GM23248 (cell line): ENCODE results near the gene GRM3. TPM values are rescaled to one million over a fixed set of nuclear protein-coding genes. Genes with fewer than 3 reads are reported as not detected.

Source experiments
- DNase-seq: peaks from one replicate; pipeline ENCODE4 v3.0.0-alpha.2; 2015
- H2AFZ ChIP-seq: fragments of 200-600 bp; sonication (generic); 2 replicates; pipeline ENCODE4 v1.6.1; 2016; ENCODE audit warnings: antibody characterized with exemption
- H3F3A ChIP-seq: fragments of 200-600 bp; sonication (generic); 2 replicates; pipeline ENCODE4 v1.6.1; 2016; ENCODE audit warnings: mild to moderate bottlenecking, antibody characterized with exemption, mixed run types; ENCODE audit not compliant: insufficient read depth
- H3K27ac ChIP-seq: fragments of 200-600 bp; sonication (generic); 2 replicates; pipeline ENCODE4 v1.5.1; 2016; ENCODE audit warnings: mild to moderate bottlenecking
- H3K27me3 ChIP-seq: fragments of 200-600 bp; sonication (generic); replicated peaks from 2 replicates; pipeline ENCODE4 v1.6.1; 2016; ENCODE audit warnings: mild to moderate bottlenecking; ENCODE audit not compliant: insufficient read depth
- H3K36me3 ChIP-seq: fragments of 200-600 bp; sonication (generic); 2 replicates; pipeline ENCODE4 v1.6.1; 2016; ENCODE audit warnings: low read depth, mild to moderate bottlenecking
- H3K4me1 ChIP-seq: fragments of 200-600 bp; sonication (generic); 2 replicates; pipeline ENCODE4 v1.6.1; 2016; ENCODE audit warnings: mild to moderate bottlenecking; ENCODE audit not compliant: insufficient read depth
- H3K4me2 ChIP-seq: fragments of 200-600 bp; sonication (generic); one replicate; pipeline ENCODE4 v1.6.1; 2016; ENCODE audit warnings: mild to moderate bottlenecking; ENCODE audit not compliant: unreplicated experiment
- H3K4me3 ChIP-seq: fragments of 200-600 bp; sonication (generic); 2 replicates; pipeline ENCODE4 v1.5.1; 2016; ENCODE audit warnings: mild to moderate bottlenecking
- H3K79me2 ChIP-seq: fragments of 200-600 bp; sonication (generic); 2 replicates; pipeline ENCODE4 v1.6.1; 2016; ENCODE audit warnings: mild to moderate bottlenecking; ENCODE audit not compliant: insufficient read depth
- H3K9ac ChIP-seq: fragments of 200-600 bp; sonication (generic); 2 replicates; pipeline ENCODE4 v1.6.1; 2016; ENCODE audit warnings: mild to moderate bottlenecking
- H3K9me2 ChIP-seq: fragments of 200-600 bp; sonication (generic); 2 replicates; pipeline ENCODE4 v1.6.1; 2016; ENCODE audit warnings: mixed run types, mild to moderate bottlenecking, moderate library complexity; ENCODE audit not compliant: insufficient read depth
- H3K9me3 ChIP-seq: fragments of 200-600 bp; sonication (generic); one replicate; pipeline ENCODE4 v1.6.1; 2017; ENCODE audit warnings: low read depth
- H4K20me1 ChIP-seq: fragments of 200-600 bp; sonication (generic); 2 replicates; pipeline ENCODE4 v1.6.0; 2016; ENCODE audit not compliant: insufficient read depth
- EZH2 ChIP-seq: fragments of 200-600 bp; sonication (generic); IDR thresholded peaks from 2 replicates; pipeline ENCODE4 v1.6.1; 2018; ENCODE audit warnings: antibody characterized with exemption, mild to moderate bottlenecking; ENCODE audit not compliant: insufficient read depth, poor library complexity, severe bottlenecking
- EZH2phosphoT487 ChIP-seq: fragments of 200-600 bp; sonication (generic); IDR thresholded peaks from 2 replicates; pipeline ENCODE4 v1.6.1; 2018; ENCODE audit warnings: antibody characterized with exemption, moderate library complexity, mild to moderate bottlenecking, low read depth; ENCODE audit not compliant: insufficient read depth
- WGBS, 2 experiments: methylation state at CpG; one replicate each; pipeline ENCODE4 v1.1.6; 2015 to 2017; ENCODE audit warnings: low lambda C conversion rate in 2 of 2, low coverage in 1 of 2; ENCODE audit errors: missing lambda C conversion rate in 2 of 2; 5-methylcytosine and 5-hydroxymethylcytosine counted together
- in situ Hi-C: fragments of 300-500 bp; cut with MboI; formaldehyde crosslinking; loops from 2 replicates; pipeline ENCODE4 v1.15.0; 2020
- polyA plus RNA-seq: library from polyadenylated mRNA; unstranded; fragments of >200 nt; fragmentation: Nextera tagmentation; extraction: Ambion mirVana; gene quantifications from 2 replicates; pipeline ENCODE4 v1.2.1, GENCODE V29; 2016
- total RNA-seq: library from RNA; depleted of rRNA; stranded (reverse); fragments of >200 nt; shearing (Covaris generic); gene quantifications from 2 replicates; pipeline ENCODE4 v1.2.3, GENCODE V29; 2014

Gene GRM3
- total and polyA plus RNA-seq, 2 experiments from 2014 or later, result not detected

GRCh38 chr7:86884152-86884551, 240.4 kb downstream of the GRM3 start:
- Histone ChIP-seq H3K4me2 (no peak overlapping the region), H3K4me3 (no peak overlapping the region), H2AFZ (no peak overlapping the region), H3K27ac (no peak overlapping the region), H3K4me1 (no peaks in the 10 kb centered on the region), H3K9me2 (no peaks in the 10 kb centered on the region), H3K79me2 (no peaks in the 10 kb centered on the region), H3K27me3 (no peaks in the 10 kb centered on the region), H3K9me3 (no peaks in the 10 kb centered on the region), H3F3A (no peaks in the 10 kb centered on the region), H3K9ac (no peak overlapping the region), H4K20me1 (no peaks in the 10 kb centered on the region), H3K36me3 (no peaks in the 10 kb centered on the region)
- in situ Hi-C loops, result no loop called here
- DNase-seq, result no peak
- 43 to 46% methylated on average over 2 of the region's 2 CpGs for WGBS, 2 experiments
- TF ChIP-seq EZH2 (no peak), EZH2phosphoT487 (no peak)

DNA sequence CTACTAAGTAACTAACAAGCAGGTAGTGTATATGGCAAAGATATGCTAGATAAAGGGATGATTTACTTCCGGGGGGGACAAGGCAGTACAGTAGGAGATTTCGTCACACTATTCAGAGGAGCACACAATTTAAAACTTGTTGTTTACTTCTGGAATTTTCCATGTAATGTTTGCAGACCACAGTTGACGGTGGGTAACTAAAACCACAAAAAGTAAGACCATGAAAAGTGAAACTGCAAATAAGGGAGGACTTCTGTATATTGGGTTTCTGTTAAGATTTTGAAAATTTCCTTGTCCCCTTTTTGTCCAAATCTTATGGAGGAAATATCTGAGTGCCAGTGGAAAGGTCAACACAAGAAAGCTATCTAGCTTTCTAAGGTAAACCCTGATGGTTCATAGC, 245.8 kb downstream of the GRM3 start:
- Histone ChIP-seq H3F3A (no peaks in the 10 kb centered on the region), H3K9ac (no peak overlapping the region), H4K20me1 (no peaks in the 10 kb centered on the region), H3K4me1 (no peaks in the 10 kb centered on the region), H3K4me3 (no peak overlapping the region), H3K9me2 (no peaks in the 10 kb centered on the region), H3K4me2 (no peak overlapping the region), H3K9me3 (no peaks in the 10 kb centered on the region), H3K36me3 (no peaks in the 10 kb centered on the region), H3K27me3 (no peaks in the 10 kb centered on the region), H3K79me2 (no peaks in the 10 kb centered on the region), H2AFZ (no peak overlapping the region), H3K27ac (no peak overlapping the region)
- in situ Hi-C loops, result no loop called here
- TF ChIP-seq EZH2phosphoT487 (no peak), EZH2 (no peak)
- 55 to 57% methylated on average over 3 of the region's 3 CpGs for WGBS, 2 experiments
- DNase-seq, result no peak

DNA sequence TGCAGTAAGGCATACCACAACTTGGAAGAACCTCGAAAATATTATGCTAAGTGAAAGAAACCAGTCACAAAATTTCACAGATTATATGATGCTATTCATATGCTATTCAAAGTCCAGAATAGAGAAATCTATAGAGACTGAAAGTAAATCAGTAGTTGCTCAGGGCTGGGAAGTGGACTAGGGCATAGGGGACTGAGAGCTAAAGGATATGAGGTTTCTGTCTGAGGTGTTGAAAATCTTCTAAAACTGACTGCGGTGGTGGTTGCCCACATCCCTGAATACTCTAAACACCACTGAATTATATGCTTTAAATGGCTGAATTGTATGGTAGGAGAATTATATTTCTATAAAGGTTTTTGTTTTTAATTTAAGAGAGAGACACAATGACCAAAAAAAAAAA, 254.5 kb downstream of the GRM3 start:
- in situ Hi-C loops, result no loop called here
- WGBS, 2 experiments, result 59% methylated on average over 2 of the region's 2 CpGs
- TF ChIP-seq EZH2phosphoT487 (no peak), EZH2 (no peak)

GRCh38 chr7:86900886-86901285, 257.2 kb downstream of the GRM3 start:
- Histone ChIP-seq H3K79me2 (no peaks in the 10 kb centered on the region), H3F3A (no peaks in the 10 kb centered on the region), H3K4me3 (no peak overlapping the region), H3K27ac (no peak overlapping the region), H3K9me2 (no peaks in the 10 kb centered on the region), H3K27me3 (no peaks in the 10 kb centered on the region; the same call in 1 of the 2 replicates), H3K4me1 (no peaks in the 10 kb centered on the region), H4K20me1 (no peaks in the 10 kb centered on the region), H3K36me3 (no peaks in the 10 kb centered on the region), H2AFZ (no peak overlapping the region), H3K9ac (no peak overlapping the region), H3K9me3 (no peaks in the 10 kb centered on the region), H3K4me2 (no peak overlapping the region)
- in situ Hi-C loops, result no loop called here
- peak; percentile 1 for DNase-seq
- TF ChIP-seq EZH2phosphoT487, result no peak
- no peak for TF ChIP-seq EZH2

More for the DNA sequence above, 254.5 kb downstream of the GRM3 start:
- Histone ChIP-seq H3K9me3 (no peaks in the 10 kb centered on the region), H3K27ac (no peak overlapping the region), H3K36me3 (no peaks in the 10 kb centered on the region), H2AFZ (no peak overlapping the region), H3F3A (no peaks in the 10 kb centered on the region), H3K9me2 (no peaks in the 10 kb centered on the region), H3K4me3 (no peak overlapping the region), H4K20me1 (no peaks in the 10 kb centered on the region), H3K9ac (no peak overlapping the region), H3K27me3 (no peaks in the 10 kb centered on the region; the same call in 1 of the 2 replicates), H3K4me2 (no peak overlapping the region), H3K79me2 (no peaks in the 10 kb centered on the region), H3K4me1 (no peaks in the 10 kb centered on the region)
- no peak for DNase-seq
